Vagina (tissue), 2 donors: Measurements from ENCODE around the gene RASGEF1C. TPM values are rescaled to one million over a fixed set of nuclear protein-coding genes. Genes with fewer than 3 reads are reported as not detected.

Experiments used
- DNase-seq, 2 donors: peaks; one replicate each; pipeline ENCODE4 v3.0.0-alpha.2; 2017; ENCODE audit errors: extremely low spot score in 2 of 2
- H3K27ac ChIP-seq: fragments of 200-600 bp; sonication (generic); one replicate; pipeline ENCODE4 v1.5.1; 2019
- H3K27me3 ChIP-seq: fragments of 200-600 bp; sonication (generic); one replicate; pipeline ENCODE4 v1.5.1; 2019
- H3K36me3 ChIP-seq, 2 donors: fragments of 200-600 bp; sonication (generic); one replicate each; pipeline ENCODE4 v1.5.1; 2017 to 2019
- H3K4me1 ChIP-seq: fragments of 200-600 bp; sonication (generic); one replicate; pipeline ENCODE4 v1.5.1; 2019
- H3K4me3 ChIP-seq, 2 donors: fragments of 200-600 bp; sonication (generic); 1 replicate in 1 of 2; 2 replicates in 1 of 2; pipeline ENCODE4 v1.5.1; 2016 to 2019
- H3K9me3 ChIP-seq: fragments of 200-600 bp; sonication (generic); one replicate; pipeline ENCODE4 v1.5.1; 2019
- CTCF ChIP-seq, 3 experiments: fragments of 450-650 bp in 2 of 3; fragments of 200-600 bp in 1 of 3; sonication (generic) in 1 of 3; IDR thresholded peaks; one replicate each; pipeline ENCODE4 v1.5.1; 2017 to 2019; ENCODE audit warnings: antibody characterized with exemption in 3 of 3, mild to moderate bottlenecking in 2 of 3, moderate library complexity in 2 of 3
- POLR2A ChIP-seq, 2 donors: fragments of 450-650 bp; IDR thresholded peaks; one replicate each; pipeline ENCODE4 v1.6.1; 2017; ENCODE audit warnings: antibody characterized with exemption in 2 of 2, mild to moderate bottlenecking in 2 of 2, moderate library complexity in 2 of 2
- POLR2AphosphoS5 ChIP-seq, 2 donors: sonication (generic); formaldehyde crosslinking; IDR thresholded peaks; one replicate each; pipeline ENCODE4 v1.9.0; 2017; ENCODE audit warnings: antibody characterized with exemption in 2 of 2, mild to moderate bottlenecking in 2 of 2, low read depth in 1 of 2; ENCODE audit not compliant: insufficient read depth in 1 of 2
- intact Hi-C: fragments of 100-400 bp; cut with DNase I; formaldehyde crosslinking; loops from one replicate; pipeline ENCODE4 v1.15.1; 2023
- total RNA-seq: library from RNA; depleted of rRNA; stranded (reverse); fragments of >200 nt; gene quantifications from one replicate; pipeline ENCODE4 v1.2.3, GENCODE V29; 2016

Gene RASGEF1C
- total RNA-seq, 1 donor from 2014 or later: 2.5 TPM

- no peaks in the 10 kb centered on the region for H3K9me3 ChIP-seq
- DNase-seq: no peak
- H3K36me3 ChIP-seq: peaks cover 7 to 50% of the 10 kb centered on the region in 2 donors
- TF ChIP-seq CTCF (IDR thresholded peaks at IDR 0.05) (no peak), POLR2A (IDR thresholded peaks at IDR 0.05) (no peak), POLR2AphosphoS5 (IDR thresholded peaks at IDR 0.05; ENCODE audit: insufficient read depth in 1 of 2, low read depth in 1 of 2) (no peak)
- no peaks in the 10 kb centered on the region for H3K4me1 ChIP-seq
- intact Hi-C loops: no loop called here
- no peak overlapping the region for H3K27ac ChIP-seq
- no peaks in the 10 kb centered on the region for H3K27me3 ChIP-seq
- H3K4me3 ChIP-seq: no peak overlapping the region
These were observed 26.1 kb upstream of the RASGEF1C start for GRCh38 chr5:180235077-180235476.

GRCh38 chr5:180234271-180234670, 25.3 kb upstream of the RASGEF1C start:
- peaks cover 2 to 45% of the 10 kb centered on the region in 2 donors for H3K36me3 ChIP-seq

GRCh38 chr5:180233729-180234128, 24.7 kb upstream of the RASGEF1C start:
- Histone ChIP-seq H3K36me3 (peaks cover 0 to 40% of the 10 kb centered on the region in 2 donors), H3K4me1 (no peaks in the 10 kb centered on the region), H3K27ac (no peak overlapping the region), H3K27me3 (no peaks in the 10 kb centered on the region), H3K9me3 (no peaks in the 10 kb centered on the region), H3K4me3 (no peak overlapping the region)
- DNase-seq: no peak
- TF ChIP-seq POLR2A (IDR thresholded peaks at IDR 0.05): no peak
- no peak for TF ChIP-seq CTCF (IDR thresholded peaks at IDR 0.05)
- TF ChIP-seq POLR2AphosphoS5 (IDR thresholded peaks at IDR 0.05; ENCODE audit: insufficient read depth in 1 of 2, low read depth in 1 of 2): no peak
- intact Hi-C loops: no loop called here

More at GRCh38 chr5:180234271-180234670, 25.3 kb upstream of the RASGEF1C start:
- DNase-seq: no peak
- TF ChIP-seq POLR2A (IDR thresholded peaks at IDR 0.05) (no peak), CTCF (IDR thresholded peaks at IDR 0.05) (no peak), POLR2AphosphoS5 (IDR thresholded peaks at IDR 0.05; ENCODE audit: insufficient read depth in 1 of 2, low read depth in 1 of 2) (no peak)
- no peaks in the 10 kb centered on the region for H3K4me1 ChIP-seq
- H3K4me3 ChIP-seq: no peak overlapping the region
- H3K27me3 ChIP-seq: no peaks in the 10 kb centered on the region
- no peak overlapping the region for H3K27ac ChIP-seq
- intact Hi-C loops: no loop called here
- H3K9me3 ChIP-seq: no peaks in the 10 kb centered on the region

- no peak for DNase-seq
- H3K9me3 ChIP-seq: no peaks in the 10 kb centered on the region
- no peak overlapping the region for H3K4me3 ChIP-seq
- TF ChIP-seq POLR2A (IDR thresholded peaks at IDR 0.05) (no peak), CTCF (IDR thresholded peaks at IDR 0.05) (no peak), POLR2AphosphoS5 (IDR thresholded peaks at IDR 0.05; ENCODE audit: insufficient read depth in 1 of 2, low read depth in 1 of 2) (no peak)
- peaks cover 0 to 16% of the 10 kb centered on the region in 2 donors for H3K36me3 ChIP-seq
- no peaks in the 10 kb centered on the region for H3K4me1 ChIP-seq
- intact Hi-C loops: no loop called here
- no peaks in the 10 kb centered on the region for H3K27me3 ChIP-seq
- H3K27ac ChIP-seq: no peak overlapping the region
These were observed 21.0 kb upstream of the RASGEF1C start for GRCh38 chr5:180230017-180230416.

- no peak overlapping the region for H3K4me3 ChIP-seq
- intact Hi-C loops: no loop called here
- no peaks in the 10 kb centered on the region for H3K36me3 ChIP-seq
- peaks cover 12% of the 10 kb centered on the region for H3K9me3 ChIP-seq
- no peak for DNase-seq
- no peak overlapping the region for H3K27ac ChIP-seq
- H3K27me3 ChIP-seq: no peaks in the 10 kb centered on the region
- no peaks in the 10 kb centered on the region for H3K4me1 ChIP-seq
- no peak for TF ChIP-seq POLR2A (IDR thresholded peaks at IDR 0.05)
- TF ChIP-seq POLR2AphosphoS5 (IDR thresholded peaks at IDR 0.05; ENCODE audit: insufficient read depth in 1 of 2, low read depth in 1 of 2): no peak
- no peak for TF ChIP-seq CTCF (IDR thresholded peaks at IDR 0.05)
These were observed 13.0 kb upstream of the RASGEF1C start for GRCh38 chr5:180222056-180222455.
